Caco-2 (cell line): Measurements from ENCODE around the gene ZKSCAN1. TPM values are rescaled to one million over a fixed set of nuclear protein-coding genes. Genes with fewer than 3 reads are reported as not detected.
"Not testable (repeated sequence)": the region's sequence is repeated elsewhere in the genome, so short reads cannot be mapped to it uniquely, and the experiment has no call there.

ENCODE experiments used
- BruUV-seq: library from RNA; stranded (reverse); fragments of 400-500 nt; replicated peaks from 2 replicates; lab custom pipeline; 2021; lab: Mats Ljungman, UMichigan
- CTCF ChIA-PET: fragments of 300-600 bp; sonication (Branson Sonifier 250); formaldehyde crosslinking; loops from one replicate; lab custom pipeline; 2022; ENCODE audit warnings: antibody characterized with exemption; lab: Charles Lee
- POLR2A ChIA-PET: fragments of 300-600 bp; sonication (Branson Sonifier 250); formaldehyde crosslinking; loops from one replicate; lab custom pipeline; 2022; ENCODE audit warnings: antibody characterized with exemption; lab: Charles Lee
- DNase-seq, 2 experiments: peaks; one replicate each; pipeline versions ENCODE4 v3.0.0 to v3.0.0-alpha.2; 2020 to 2022
- H3K27me3 ChIP-seq: replicated peaks from 2 replicates; pipeline ENCODE4 v1.6.0; 2011; ENCODE audit warnings: low read length; ENCODE audit not compliant: control insufficient read depth, insufficient read depth
- H3K36me3 ChIP-seq: 2 replicates; pipeline ENCODE4 v1.5.1; 2011; ENCODE audit warnings: low read length; ENCODE audit not compliant: control insufficient read depth, insufficient read depth
- H3K4me1 ChIP-seq: fragments of 250-450 bp; sonication (Bioruptor Pico); 2 replicates; pipeline ENCODE4 v1.5.1; 2020; ENCODE audit warnings: mild to moderate bottlenecking
- H3K4me3 ChIP-seq: 2 replicates; pipeline ENCODE4 v1.5.1; 2011; ENCODE audit warnings: low read depth, mild to moderate bottlenecking, control low read depth, low read length
- H3K9me3 ChIP-seq: fragments of 250-450 bp; sonication (Bioruptor Pico); 2 replicates; pipeline ENCODE4 v1.5.1; 2020; ENCODE audit warnings: mild to moderate bottlenecking, moderate library complexity
- H3K27ac Mint-ChIP-seq: one replicate; pipeline ENCODE4 v1.8.0; 2022; ENCODE audit warnings: mixed read lengths; ENCODE audit not compliant: unreplicated experiment
- H3K27me3 Mint-ChIP-seq: one replicate; pipeline ENCODE4 v1.8.0; 2022; ENCODE audit warnings: mixed read lengths; ENCODE audit not compliant: insufficient read depth, unreplicated experiment
- H3K36me3 Mint-ChIP-seq: one replicate; pipeline ENCODE4 v1.8.0; 2022; ENCODE audit warnings: mild to moderate bottlenecking, mixed read lengths; ENCODE audit not compliant: insufficient read depth, unreplicated experiment
- H3K4me1 Mint-ChIP-seq: one replicate; pipeline ENCODE4 v1.8.0; 2022; ENCODE audit warnings: low read depth, mixed read lengths; ENCODE audit not compliant: unreplicated experiment
- H3K4me3 Mint-ChIP-seq: one replicate; pipeline ENCODE4 v1.8.0; 2022; ENCODE audit warnings: mild to moderate bottlenecking, moderate library complexity, mixed read lengths; ENCODE audit not compliant: unreplicated experiment
- H3K9me3 Mint-ChIP-seq: one replicate; pipeline ENCODE4 v1.8.0; 2022; ENCODE audit warnings: mixed read lengths; ENCODE audit not compliant: unreplicated experiment
- CTCF ChIP-seq, 2 experiments: fragments of 200-600 bp in 1 of 2; IDR thresholded peaks; 1 replicate in 1 of 2; 2 replicates in 1 of 2; pipeline versions ENCODE4 v1.5.1 to v1.8.0; 2011 to 2022; ENCODE audit warnings: antibody characterized with exemption in 1 of 2, control low read depth in 1 of 2, inconsistent platforms in 1 of 2, low read depth in 1 of 2, low read length in 1 of 2, mild to moderate bottlenecking in 1 of 2, moderate library complexity in 1 of 2; ENCODE audit not compliant: insufficient read depth in 1 of 2, severe bottlenecking in 1 of 2, unreplicated experiment in 1 of 2
- intact Hi-C: fragments of 100-400 bp; cut with micrococcal nuclease; formaldehyde crosslinking; loops from one replicate; pipeline ENCODE4 v1.10.0; 2022; ENCODE audit not compliant: unreplicated experiment
- total RNA-seq: library from RNA; stranded (reverse); gene quantifications from 2 replicates; pipeline ENCODE4 v1.2.3, GENCODE V29; 2022

The ZKSCAN1 gene
- total RNA-seq, 1 experiment from 2014 or later = 44.8 TPM

GRCh38 chr7:99971242-99971641, 44.2 kb upstream of the ZKSCAN1 start:
- Histone ChIP-seq H3K4me1 (no peaks in the 10 kb centered on the region), H3K9me3 (no peaks in the 10 kb centered on the region), H3K27me3 (no peaks in the 10 kb centered on the region), H3K4me3 (no peak overlapping the region), H3K36me3 (no peaks in the 10 kb centered on the region)
- no peaks in the 10 kb centered on the region for H3K9me3 Mint-ChIP-seq
- ChIA-PET POLR2A (no interaction called here), CTCF (no interaction called here)
- H3K4me3 Mint-ChIP-seq = no peak overlapping the region
- H3K27me3 Mint-ChIP-seq = peaks cover 14% of the 10 kb centered on the region
- peaks cover 5% of the 10 kb centered on the region for H3K36me3 Mint-ChIP-seq
- no peak overlapping the region for H3K27ac Mint-ChIP-seq
- intact Hi-C loops = no loop called here
- no peak for TF ChIP-seq CTCF (IDR thresholded peaks at IDR 0.05; ENCODE audit: insufficient read depth in 1 of 2, low read depth in 1 of 2, low read length in 1 of 2, severe bottlenecking in 1 of 2, unreplicated experiment in 1 of 2)
- BruUV-seq = no TSS peak
- DNase-seq = no peak
- no peaks in the 10 kb centered on the region for H3K4me1 Mint-ChIP-seq

GRCh38 chr7:99973817-99974216, 41.6 kb upstream of the ZKSCAN1 start:
- H3K27me3 ChIP-seq, H3K4me1 Mint-ChIP-seq, BruUV-seq, H3K9me3 Mint-ChIP-seq, H3K36me3 ChIP-seq, POLR2A ChIA-PET, DNase-seq, H3K4me1 ChIP-seq, H3K27ac Mint-ChIP-seq, intact Hi-C loops, CTCF ChIA-PET, H3K27me3 Mint-ChIP-seq, H3K4me3 ChIP-seq, H3K36me3 Mint-ChIP-seq, H3K4me3 Mint-ChIP-seq, H3K9me3 ChIP-seq: not testable (repeated sequence)

GRCh38 chr7:99974681-99975080, 40.7 kb upstream of the ZKSCAN1 start:
- CTCF ChIA-PET = no interaction called here
- peaks cover 9% of the 10 kb centered on the region for H3K4me1 Mint-ChIP-seq
- no peak overlapping the region for H3K4me3 ChIP-seq

More at GRCh38 chr7:99974681-99975080, 40.7 kb upstream of the ZKSCAN1 start:
- Mint-ChIP-seq H3K36me3 (peaks cover 6% of the 10 kb centered on the region), H3K9me3 (no peaks in the 10 kb centered on the region), H3K4me3 (no peak overlapping the region), H3K27me3 (peaks cover 7% of the 10 kb centered on the region), H3K27ac (no peak overlapping the region)
- POLR2A ChIA-PET = no interaction called here
- no peaks in the 10 kb centered on the region for H3K36me3 ChIP-seq
- 0 out of 2 replicates have a peak, but pooled peaks cover 5% of the 10 kb centered on the region for H3K4me1 ChIP-seq
- BruUV-seq = no TSS peak
- TF ChIP-seq CTCF (IDR thresholded peaks at IDR 0.05; ENCODE audit: insufficient read depth in 1 of 2, low read depth in 1 of 2, low read length in 1 of 2, severe bottlenecking in 1 of 2, unreplicated experiment in 1 of 2) = no peak
- H3K27me3 ChIP-seq = no peaks in the 10 kb centered on the region
- DNase-seq = no peak
- no peaks in the 10 kb centered on the region for H3K9me3 ChIP-seq
- intact Hi-C loops = no loop called here
